CD4-positive, alpha-beta T cell treated with Interleukin-21 for 1 hour (primary cell): ENCODE data around the gene CTRL.

Experiments used
- DNase-seq: peaks from one replicate; pipeline ENCODE4 v3.0.0-alpha.2; 2020

Gene CTRL

DNA sequence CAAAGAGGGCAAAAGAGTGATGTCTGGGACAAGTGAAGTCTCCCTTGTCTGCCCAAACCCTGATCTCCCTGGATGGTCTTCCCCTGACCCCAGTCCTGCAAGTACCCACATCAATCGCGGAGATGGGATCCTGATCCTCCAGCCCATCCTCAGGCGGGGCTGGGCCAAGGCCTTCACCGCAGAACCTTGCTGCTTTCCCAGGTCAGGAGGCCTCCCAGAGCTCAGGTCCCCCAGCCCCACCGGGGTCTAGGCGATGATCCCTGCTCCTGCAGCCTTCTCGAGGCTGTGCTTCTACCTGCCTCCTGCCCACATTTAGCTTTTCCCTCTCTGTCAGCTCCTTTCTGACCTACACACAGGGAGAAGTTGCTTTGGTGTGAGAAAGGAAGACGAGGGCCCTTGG lies 30.5 kb upstream of the CTRL start:
- DNase-seq, result no peak

DNA sequence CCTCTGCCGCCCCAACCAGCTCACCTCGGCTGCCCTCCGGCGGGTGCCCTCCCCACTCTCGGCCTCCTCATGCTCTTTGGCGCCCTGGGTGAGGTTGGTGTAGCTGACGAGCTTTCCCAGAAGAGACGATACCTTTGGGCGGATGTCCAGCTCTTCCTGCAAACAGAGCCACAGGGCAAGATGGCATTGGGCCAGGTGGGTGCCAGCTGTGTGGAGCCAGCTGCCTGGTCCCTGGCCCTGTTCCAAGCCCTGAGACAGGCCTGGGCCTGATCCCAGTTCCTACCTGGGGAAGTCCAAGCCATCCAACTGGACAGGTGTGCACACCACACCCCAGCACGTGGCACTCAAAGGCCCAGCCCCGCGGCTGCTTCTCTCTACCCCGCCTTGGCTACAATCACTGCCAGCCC lies 29.9 kb upstream of the CTRL start:
- no peak for DNase-seq

DNA sequence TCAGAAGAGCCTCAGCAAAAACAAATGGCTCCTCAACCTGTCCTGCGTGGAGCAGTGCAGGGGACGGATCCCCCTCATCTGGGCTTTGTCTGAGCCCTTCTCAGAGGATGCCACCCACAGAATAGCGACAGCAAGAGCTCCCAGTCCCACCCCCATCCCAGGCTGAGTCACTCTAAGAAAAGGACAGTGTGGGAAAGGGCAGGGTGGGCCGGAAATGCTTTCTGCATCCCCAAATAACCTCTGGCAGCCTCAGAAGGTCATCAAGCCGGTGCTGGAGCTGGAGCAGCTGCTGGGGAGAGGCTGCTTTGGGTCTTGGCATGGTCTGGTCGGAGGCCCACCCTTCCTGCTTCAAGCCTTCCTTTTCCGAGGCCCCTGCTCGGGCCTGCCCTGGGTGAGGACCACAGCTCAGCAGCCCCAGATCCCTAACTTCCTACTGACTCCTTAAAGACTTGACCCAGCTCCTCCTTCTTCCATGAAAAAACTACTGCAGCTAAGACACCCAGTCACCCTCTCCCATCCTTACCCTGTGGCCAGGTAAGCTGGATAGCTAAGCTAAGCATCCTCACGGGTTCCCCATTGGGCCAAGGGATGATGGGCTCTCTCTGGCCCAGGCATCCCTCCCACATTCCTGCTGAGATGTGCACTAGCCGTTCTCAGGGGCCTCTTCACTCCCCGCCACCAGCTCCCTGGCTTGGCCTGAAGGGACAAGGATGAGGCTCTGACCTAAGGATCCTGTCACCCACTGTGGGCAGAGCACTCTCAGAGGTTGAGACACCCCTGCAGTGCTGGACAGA lies 28.1 kb upstream of the CTRL start:
- no peak for DNase-seq

- DNase-seq, result no peak
Observed at GRCh38 chr16:67957622-67958021, 26.0 kb upstream of the CTRL start.

GRCh38 chr16:67954421-67955196 lies 22.9 kb upstream of the CTRL start:
- no peak for DNase-seq

DNA sequence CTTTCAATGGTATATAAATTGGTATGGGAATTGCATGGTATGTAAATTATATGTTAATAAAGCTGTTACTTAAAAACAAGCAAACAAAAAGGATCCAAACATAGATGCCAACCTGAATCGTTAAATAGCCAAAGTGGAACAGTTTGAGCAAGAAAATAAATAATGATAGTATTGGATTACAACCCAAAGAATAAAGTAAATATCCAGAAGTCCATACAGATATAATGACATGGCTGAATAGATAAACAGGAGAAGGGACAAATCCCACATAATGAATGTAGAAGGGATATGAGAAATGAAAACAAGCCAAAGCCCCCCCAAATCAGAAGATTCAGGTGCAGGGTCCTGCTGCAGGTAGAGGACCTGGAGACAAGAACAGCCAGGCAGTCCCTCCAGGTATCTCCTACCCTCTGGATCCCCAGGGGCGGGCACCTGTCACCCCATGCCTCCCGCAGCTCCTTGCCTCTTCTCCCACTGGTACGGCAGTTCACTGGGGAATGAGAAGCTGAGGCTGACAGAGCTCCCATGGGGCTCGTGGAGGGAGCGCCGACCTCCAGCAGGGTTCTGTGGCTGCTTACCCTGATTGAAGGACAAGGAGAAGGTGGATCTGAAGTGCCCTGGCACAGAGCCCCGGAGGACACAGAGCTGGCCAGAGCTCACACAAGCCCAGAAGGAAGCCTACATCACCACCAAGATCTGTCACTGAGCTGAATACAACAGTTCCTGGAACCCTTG lies 22.1 kb upstream of the CTRL start:
- no peak for DNase-seq

DNA sequence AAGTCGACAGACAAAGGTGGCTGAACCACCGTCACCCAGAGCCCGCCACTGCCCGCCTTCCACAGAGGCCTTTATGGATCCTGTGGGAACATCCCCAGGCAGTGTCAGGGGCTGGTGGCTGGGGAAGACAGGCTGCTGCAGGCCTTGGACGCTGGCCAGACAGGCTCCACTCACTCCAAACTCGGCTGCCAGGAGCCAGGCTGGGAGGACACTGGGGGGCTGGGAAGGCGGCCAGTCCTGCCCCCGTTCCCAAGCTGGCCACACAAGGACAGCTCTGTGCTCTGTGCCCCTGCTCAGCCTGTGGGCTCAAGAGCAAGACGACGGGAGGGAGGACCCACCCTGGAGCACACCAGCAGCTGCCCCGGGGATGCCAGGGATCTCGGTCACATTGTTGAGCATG lies 19.8 kb upstream of the CTRL start:
- DNase-seq, result no peak

GRCh38 chr16:67950335-67950843 lies 18.7 kb upstream of the CTRL start:
- no peak for DNase-seq

DNA sequence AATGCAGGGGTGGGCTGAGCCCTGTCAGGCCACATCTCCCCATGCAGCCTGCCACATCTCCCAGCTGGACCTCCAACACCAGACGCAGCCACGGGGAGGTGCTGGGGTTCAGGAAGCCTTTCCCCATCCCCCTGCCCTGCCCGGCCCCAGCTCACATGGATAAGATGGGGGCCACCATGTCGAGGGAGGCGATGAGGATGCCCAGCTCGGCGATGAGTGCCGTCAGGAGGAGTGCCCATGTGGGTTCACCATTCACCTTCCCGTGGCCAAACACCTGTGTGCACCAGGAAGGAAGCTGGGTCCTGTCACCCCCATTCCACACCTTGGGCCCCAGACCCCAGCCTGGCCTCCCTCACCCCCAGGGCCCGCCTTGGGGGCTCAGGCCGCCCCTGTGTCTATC lies 18.0 kb upstream of the CTRL start:
- DNase-seq, result no peak

GRCh38 chr16:67948015-67948414 lies 16.4 kb upstream of the CTRL start:
- DNase-seq, result no peak

DNA sequence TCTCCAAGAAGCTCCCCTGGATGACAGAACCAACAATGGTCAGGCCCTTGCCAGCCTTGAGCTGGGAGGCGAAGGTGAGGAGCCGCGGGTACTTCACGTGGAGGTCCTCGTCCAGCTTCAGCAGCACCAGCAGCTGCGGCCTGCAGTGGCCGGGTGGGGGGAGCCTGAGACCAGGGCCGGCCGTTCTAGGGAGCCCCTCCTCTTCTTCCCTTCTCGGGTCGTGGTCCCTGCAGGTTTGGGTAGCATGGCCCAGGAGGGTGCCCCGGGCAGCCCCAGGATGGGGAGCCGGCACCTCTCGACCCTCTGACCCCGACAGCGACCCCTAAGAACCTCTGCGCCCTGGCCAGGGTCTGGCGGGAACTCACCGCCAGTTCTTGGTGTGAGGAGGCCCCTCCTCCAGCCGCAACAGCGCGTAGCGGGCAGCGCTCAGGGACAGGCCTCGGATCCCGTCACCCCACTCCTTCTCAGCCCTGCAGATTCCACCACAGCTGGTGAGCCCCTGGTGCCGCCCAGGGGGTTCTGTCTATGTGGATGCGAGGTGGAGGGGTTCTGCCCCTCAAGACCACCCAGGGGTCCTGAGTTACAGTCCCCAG lies 15.4 kb upstream of the CTRL start:
- DNase-seq, result no peak

DNA sequence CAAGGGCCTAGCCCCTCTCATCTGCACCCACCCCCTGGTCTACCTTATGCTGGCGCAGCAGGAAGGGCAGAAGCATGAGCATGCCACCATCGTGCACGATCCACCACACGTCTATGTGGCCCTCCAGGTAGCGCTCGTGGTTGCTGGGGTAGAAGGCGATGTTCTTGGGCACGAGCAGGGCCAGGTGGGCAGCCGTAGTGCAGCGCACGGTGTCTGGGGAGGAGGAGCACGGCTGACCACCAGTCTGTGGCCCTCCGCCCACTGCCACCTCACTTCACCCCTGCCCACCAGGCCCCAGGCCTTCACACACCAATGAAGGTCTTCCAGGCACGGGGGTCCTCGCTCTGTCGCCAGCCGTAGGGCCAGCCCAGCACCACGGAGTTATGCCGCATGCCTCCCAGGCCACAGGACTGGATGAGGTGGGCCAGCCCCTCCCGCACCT lies 14.5 kb upstream of the CTRL start:
- no peak for DNase-seq

GRCh38 chr16:67945392-67945933 lies 13.8 kb upstream of the CTRL start:
- no peak for DNase-seq

DNA sequence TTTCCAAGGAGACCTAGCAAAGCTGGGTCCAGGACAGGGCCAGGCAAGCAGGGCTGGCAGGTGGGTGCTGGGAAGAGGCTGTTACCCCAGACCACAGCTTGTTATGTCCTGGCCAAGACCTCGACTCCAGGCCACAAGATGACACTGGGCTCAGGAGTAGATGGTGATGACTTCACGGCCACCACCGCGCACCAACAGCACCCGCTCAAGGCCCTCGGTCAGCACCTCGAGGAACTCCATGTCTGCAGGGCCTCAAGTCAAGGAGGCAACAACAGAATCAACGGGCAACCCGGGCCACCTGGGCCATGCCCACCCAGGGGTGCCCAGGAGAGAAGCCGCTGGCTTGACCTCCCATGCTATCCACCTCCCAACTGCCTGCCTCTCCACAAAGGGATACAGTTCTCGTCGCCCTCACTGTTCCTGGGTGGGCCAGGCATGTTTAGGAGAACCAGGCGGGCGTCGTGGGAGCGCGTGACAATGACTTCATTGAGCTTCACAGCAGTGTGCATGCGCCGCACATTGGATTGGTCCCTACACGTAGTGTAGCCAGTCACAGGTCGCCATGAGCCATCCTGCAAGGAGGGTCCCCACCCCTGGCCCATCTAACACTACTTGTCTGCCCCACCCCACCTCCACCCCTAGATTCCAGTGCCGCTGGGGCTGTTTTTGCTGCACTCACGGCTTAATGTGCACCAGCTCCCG lies 13.2 kb upstream of the CTRL start:
- DNase-seq, result no peak

DNA sequence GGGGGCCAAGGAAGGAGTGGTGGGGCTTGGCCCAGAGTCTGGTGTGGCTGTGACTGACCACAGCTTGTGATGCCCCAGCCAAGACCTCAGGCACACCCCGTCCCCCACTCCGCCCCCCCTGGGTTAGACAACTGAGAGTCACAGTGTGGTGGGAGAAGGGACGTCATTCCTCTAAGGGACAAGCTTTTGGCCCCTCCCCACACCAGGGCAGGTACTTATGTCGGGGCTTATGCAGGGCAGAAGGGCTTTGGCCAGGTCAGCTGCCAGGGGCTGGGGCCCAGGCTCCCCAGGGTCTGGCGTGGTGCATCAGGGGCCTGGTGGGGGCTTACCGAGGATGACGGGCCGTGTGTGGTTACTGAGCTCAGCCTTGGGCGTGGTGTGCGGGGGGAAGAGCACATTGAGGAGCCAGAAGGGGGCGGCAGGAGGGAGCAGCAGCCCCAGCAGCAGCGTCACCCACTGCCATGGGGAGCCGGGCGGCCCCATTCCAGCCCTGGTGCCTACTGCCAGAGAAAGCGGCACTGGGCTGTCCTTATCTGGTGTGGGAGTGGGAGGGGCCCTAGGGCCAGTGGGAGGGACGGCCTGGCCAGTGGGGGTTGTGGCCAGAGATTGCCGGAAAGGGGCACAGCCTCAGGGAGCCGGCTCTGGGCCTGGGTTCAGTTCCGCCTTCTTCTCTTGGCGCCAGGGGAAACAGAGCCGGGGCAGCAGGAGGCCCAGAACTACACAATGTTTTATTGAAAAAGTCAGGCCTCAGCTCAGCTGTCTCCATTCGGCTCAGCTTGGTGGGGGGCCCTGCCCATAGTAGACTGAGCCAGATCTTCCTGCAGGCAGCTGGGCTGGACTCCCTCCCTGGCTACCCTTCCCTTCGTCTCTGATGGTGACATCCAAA lies 12.2 kb upstream of the CTRL start, which contains the start of gene LCAT:
Gene LCAT, minus strand, starts transcription at position 502 of the 886 bp plus-strand sequence. Its CDS starts 19 bp downstream, at position 483.
- no peak for DNase-seq

GRCh38 chr16:67943256-67943618 lies 11.6 kb upstream of the CTRL start:
- no peak for DNase-seq

DNA sequence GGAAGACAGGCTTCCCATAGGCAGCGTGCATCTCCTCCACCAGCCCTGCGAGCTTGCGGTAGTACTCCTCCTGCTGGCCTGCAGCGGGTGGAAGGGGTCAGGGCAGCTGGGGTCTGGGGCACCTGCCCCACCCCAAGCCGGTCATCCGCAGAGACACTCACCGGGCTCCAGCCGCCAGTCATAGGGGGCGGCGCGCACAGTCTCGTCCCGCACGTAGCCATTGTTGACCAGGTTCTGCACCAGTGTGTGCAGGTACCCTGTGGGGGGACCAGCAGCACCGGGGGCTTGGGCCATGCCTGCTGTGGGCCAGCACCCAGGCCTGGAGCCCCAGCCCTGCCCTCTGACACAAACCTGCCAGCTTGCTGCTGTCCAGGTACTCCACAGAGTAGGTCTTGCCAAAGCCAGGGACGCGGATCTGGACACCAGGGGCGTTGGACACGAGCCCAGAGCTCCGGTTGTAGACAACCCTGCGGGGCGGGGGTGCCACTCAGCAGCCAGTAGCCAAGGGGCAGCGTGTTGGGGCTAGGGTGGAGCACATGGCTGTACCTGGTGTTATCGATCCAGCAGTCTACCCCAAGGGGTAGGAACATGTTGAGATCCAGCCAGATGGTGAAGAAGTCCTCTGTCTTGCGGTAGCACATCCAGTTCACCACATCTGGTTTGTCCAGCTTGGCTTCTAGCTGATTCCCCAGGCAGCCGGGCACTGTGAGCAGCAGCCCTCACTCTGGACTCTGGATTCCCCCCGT lies 11.0 kb upstream of the CTRL start:
- no peak for DNase-seq

DNA sequence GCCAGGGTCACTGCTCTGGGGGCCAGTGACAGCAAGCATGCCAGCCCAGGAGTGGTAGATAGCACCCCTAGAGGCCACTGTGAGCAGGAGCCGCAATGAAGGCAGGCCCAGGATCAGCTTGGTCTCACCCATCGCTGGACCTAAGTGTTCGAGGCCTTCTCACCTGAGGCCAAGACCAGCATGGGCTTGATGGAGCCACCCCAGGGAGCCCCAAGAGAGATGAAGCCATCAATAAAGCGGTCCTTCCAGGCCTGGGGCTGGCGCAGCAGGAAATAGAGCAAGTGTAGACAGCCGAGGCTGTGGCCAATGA lies 10.5 kb upstream of the CTRL start:
- DNase-seq, result peak; percentile 42

GRCh38 chr16:67941469-67942199 lies 10.0 kb upstream of the CTRL start:
- DNase-seq, result no peak
